Activated CD4-positive, CD25-positive, alpha-beta regulatory T cell treated with anti-CD3 and anti-CD28 coated beads, Interleukin-2, amount 50 U/mL, for 24 hours (primary cell): ENCODE results near the gene HRH4.
A peak's percentile ranks its signal among the peaks of the same experiment; 100 is the strongest.

Experiments used
- ATAC-seq, 2 donors: fragments of 150-1000 bp; cut with Tn5 transposase; one replicate each; pipeline ENCODE4 v1.10.0; 2021; ENCODE audit warnings: mild to moderate bottlenecking in 1 of 2, moderate library complexity in 1 of 2

Gene HRH4

DNA sequence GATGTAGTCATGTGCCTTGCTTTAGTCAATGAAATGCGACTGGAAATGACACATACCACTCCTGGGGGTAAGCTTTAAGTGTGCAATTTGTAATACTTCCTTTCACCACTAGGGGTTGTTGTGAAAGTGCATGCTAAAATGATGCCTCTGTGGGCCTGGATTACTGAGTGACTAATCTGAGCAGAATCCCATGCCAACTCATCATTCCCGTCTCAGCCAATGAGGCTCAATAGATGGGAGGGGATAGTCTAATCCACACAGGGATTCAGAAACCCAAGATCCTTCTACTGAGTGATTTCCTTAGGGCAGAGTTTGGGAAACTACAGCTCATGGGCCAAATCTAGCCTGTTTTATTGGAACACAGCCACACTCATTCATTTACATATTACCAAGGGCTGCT is 54.0 kb downstream of the HRH4 start:
- peak; percentile 56 to 62 for ATAC-seq

DNA sequence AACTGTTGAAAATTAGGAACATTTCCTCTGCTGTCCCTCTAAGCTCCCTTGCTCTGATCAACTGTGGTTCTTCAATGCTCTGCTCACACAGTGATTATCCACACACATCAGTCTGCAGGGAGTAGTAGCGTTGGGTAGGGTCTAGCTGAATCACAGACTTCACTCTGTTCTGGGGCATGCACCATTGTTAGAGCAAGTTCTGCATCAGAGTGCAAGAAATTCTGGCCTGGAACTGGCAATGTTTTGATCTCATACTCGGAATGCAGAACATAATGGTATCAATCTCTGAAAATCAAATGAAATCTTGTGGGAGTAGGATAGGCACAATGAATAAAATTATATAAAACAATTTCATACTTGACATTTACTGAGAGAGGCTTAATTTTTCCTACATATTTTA is 55.3 kb downstream of the HRH4 start:
- ATAC-seq = no peak

DNA sequence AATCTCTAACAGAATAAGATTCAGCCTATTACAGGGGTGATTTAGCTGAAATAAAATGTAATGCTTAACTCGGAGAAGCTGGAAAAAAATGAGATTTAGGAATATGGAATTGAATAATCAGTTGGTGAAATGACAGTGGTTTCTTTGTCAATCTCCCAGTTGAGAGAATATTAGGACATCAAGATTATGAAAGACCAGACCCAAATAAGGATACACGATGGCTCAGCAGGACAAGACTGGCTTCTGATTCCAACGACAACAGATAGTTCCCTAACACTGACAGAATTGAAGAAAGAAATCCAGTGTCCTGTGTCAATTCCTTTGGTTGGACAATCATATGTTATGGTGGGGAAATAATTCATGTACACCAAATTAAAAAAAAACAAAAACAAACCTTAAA is 55.8 kb downstream of the HRH4 start:
- no peak for ATAC-seq

DNA sequence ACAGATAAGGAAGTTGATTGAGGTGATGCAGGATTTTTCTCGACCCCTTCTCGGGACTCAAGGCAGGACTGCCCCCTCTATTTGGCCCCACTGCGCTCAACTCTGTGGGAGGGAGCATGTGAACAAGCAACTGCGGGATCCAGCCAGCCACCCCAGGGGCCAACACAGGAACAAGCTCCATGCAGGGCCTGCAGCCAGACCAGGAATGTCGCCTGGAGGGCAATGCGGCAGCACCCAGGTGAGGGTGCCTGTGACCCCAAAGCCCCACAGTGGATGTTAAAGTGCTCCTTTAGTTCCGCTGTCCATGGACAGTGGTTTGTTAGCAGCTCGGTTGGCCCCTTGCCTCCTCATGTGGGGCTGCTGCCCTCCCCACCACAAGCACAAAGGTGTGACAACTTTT is 57.1 kb downstream of the HRH4 start:
- ATAC-seq = no peak

DNA sequence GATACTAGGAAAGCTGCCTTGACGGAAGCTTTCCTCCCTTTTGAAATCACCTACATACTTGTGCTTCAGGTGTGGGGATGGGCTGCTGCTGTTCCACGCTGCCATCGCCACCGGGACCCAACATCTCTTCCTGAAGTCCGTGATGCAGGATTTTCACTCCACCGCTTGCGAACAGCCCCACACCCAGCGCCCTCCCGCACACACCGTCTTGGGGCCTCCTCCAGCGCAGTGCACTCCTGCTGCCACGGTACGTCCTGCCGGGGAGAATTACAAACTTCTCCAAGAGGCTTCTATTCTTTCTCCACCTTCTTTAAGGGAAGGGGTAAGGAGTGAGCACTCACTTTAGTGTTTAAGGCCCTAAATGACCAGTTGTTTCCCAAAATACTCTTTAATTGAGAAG is 58.2 kb downstream of the HRH4 start:
- ATAC-seq = no peak
